ENCODE measurements around the gene H3-3A. TPM values are rescaled to one million over a fixed set of nuclear protein-coding genes. Genes with fewer than 3 reads are reported as not detected.

Gene H3-3A
- total and polyA plus RNA-seq, 2 of the 8 experiments (the other 6 are each of a cell fraction or from before 2014, with no cell fraction given) = 1,157 to 1,223 TPM

GRCh38 chr1:226021401-226021800, 41.1 kb upstream of the H3-3A start:
- ChIA-PET POLR2A (ENCODE audit: partially characterized antibody) (interaction anchor here (1.3 kb wide), 1 partner anchor 41 kb away, joined by 3 read pairs; the partner anchor contains the start of gene H3-3A), CTCF (ENCODE audit: partially characterized antibody) (interaction anchor here (0.6 to 0.7 kb wide), 2 partner anchors 104 to 190 kb away, joined by 3 to 4 read pairs; no protein-coding TSS in a partner anchor)
- no peaks in the 10 kb centered on the region for H3K9me3 ChIP-seq (ENCODE audit: insufficient read depth in 2 of 2, low read depth in 1 of 2, low read length in 1 of 2)
- H2BK15ac ChIP-seq (ENCODE audit: low read length) = no peak overlapping the region
- H3K56ac ChIP-seq (replicated peaks; ENCODE audit: insufficient read length, low read depth, low read length) = no peak overlapping the region
- no peak overlapping the region for H4K8ac ChIP-seq (ENCODE audit: extremely low read depth, insufficient read depth, low read length)
- H4K91ac ChIP-seq (replicated peaks; ENCODE audit: insufficient read length, low read length) = no peak overlapping the region
- no peaks in the 10 kb centered on the region for H4K20me1 ChIP-seq (replicated peaks in 1 of 2; ENCODE audit: control insufficient read depth in 1 of 2, insufficient read depth in 2 of 2, low read length in 2 of 2)
- no peaks in the 10 kb centered on the region for H3K79me2 ChIP-seq (ENCODE audit: control insufficient read depth in 1 of 2, insufficient read depth in 2 of 2, low read length in 2 of 2)
- H3K79me1 ChIP-seq (ENCODE audit: low read depth, low read length) = no peaks in the 10 kb centered on the region
- H3K14ac ChIP-seq (ENCODE audit: insufficient read length) = no peak overlapping the region
- no peak overlapping the region for H2BK12ac ChIP-seq (ENCODE audit: low read depth, low read length)
- H3K27ac ChIP-seq (ENCODE audit: low read depth, low read length) = no peak overlapping the region
- WGBS, 2 experiments (ENCODE audit: extremely low coverage in 1 of 2, insufficient coverage in 1 of 2, insufficient read length in 1 of 2, insufficient replicate concordance in 2 of 2, low coverage in 1 of 2, low lambda C conversion rate in 2 of 2, missing lambda C conversion rate in 1 of 2) = 88% methylated on average over 3 of the region's 3 CpGs; no CpG with 5 or more reads in 1 of the 2 experiments
- no peak overlapping the region for H2BK20ac ChIP-seq (ENCODE audit: low read length)
- H2AFZ ChIP-seq (ENCODE audit: low read length) = no peak overlapping the region
- no peak overlapping the region for H3K4ac ChIP-seq (replicated peaks; ENCODE audit: insufficient read length, low read depth, low read length)
- H3K27me3 ChIP-seq (replicated peaks in 1 of 4; ENCODE audit: control insufficient read depth in 3 of 4, extremely low read depth in 1 of 4, insufficient read depth in 3 of 4, low read length in 3 of 4) = no peaks in the 10 kb centered on the region
- no peak overlapping the region for H2BK120ac ChIP-seq (replicated peaks; ENCODE audit: low read depth, low read length)
- no peaks in the 10 kb centered on the region for H3K4me1 ChIP-seq (replicated peaks in 1 of 4; ENCODE audit: control insufficient read depth in 3 of 4, insufficient read depth in 4 of 4, low read length in 3 of 4)
- no peak for FAIRE-seq
- DNase-seq (ENCODE audit: low read depth in 1 of 2, low spot score in 2 of 2) = no peak
- H3K23me2 ChIP-seq (ENCODE audit: low read depth, low read length) = no peaks in the 10 kb centered on the region
- H2AK5ac ChIP-seq (ENCODE audit: low read depth, low read length) = no peak overlapping the region
- no peaks in the 10 kb centered on the region for H3K36me3 ChIP-seq (ENCODE audit: control insufficient read depth in 2 of 4, insufficient read depth in 4 of 4, low read length in 3 of 4)
- no peak overlapping the region for H3K4me3 ChIP-seq (ENCODE audit: extremely low read depth in 1 of 4, insufficient read depth in 2 of 4, low read depth in 3 of 4, low read length in 4 of 4)
- no peak overlapping the region for H3K4me2 ChIP-seq (ENCODE audit: insufficient read depth in 1 of 2, low read depth in 2 of 2, low read length in 2 of 2)
- H2BK5ac ChIP-seq (ENCODE audit: low read depth, low read length) = no peak overlapping the region
- H3K18ac ChIP-seq (ENCODE audit: extremely low read depth, low read length) = no peak overlapping the region
- H3K9ac ChIP-seq (replicated peaks in 1 of 4; ENCODE audit: extremely low read depth in 1 of 4, low read depth in 3 of 4, low read length in 3 of 4) = no peak overlapping the region
- no peak overlapping the region for H3K23ac ChIP-seq (ENCODE audit: insufficient read length)
- no peak overlapping the region for H4K5ac ChIP-seq (ENCODE audit: insufficient read length, low read depth, low read length)

Measured in H1 (cell line).